ENCODE measurements around the gene RGS7BP.

RGS7BP gene

GRCh38 chr5:64603676-64604075 lies 97.9 kb downstream of the RGS7BP start:
- no peak overlapping the region for H4K91ac ChIP-seq (ENCODE audit: low read length)
- no peak overlapping the region for H4K8ac ChIP-seq (ENCODE audit: low read length)
- H3K4me2 ChIP-seq (ENCODE audit: low read length, poor library complexity, severe bottlenecking) = no peak overlapping the region
- H3K79me1 ChIP-seq (replicated peaks; ENCODE audit: low read length, poor library complexity, severe bottlenecking) = no peaks in the 10 kb centered on the region
- H2AK5ac ChIP-seq (ENCODE audit: low read length, severe bottlenecking) = no peak overlapping the region
- H3K23ac ChIP-seq (ENCODE audit: low read length in 2 of 2) = no peak overlapping the region
- no peak overlapping the region for H3K4me3 ChIP-seq (ENCODE audit: insufficient read depth in 1 of 2, low read depth in 1 of 2, low read length in 2 of 2)
- no peak overlapping the region for H3K18ac ChIP-seq (ENCODE audit: low read depth in 1 of 2, low read length in 2 of 2)
- H2BK12ac ChIP-seq (ENCODE audit: low read length in 2 of 2) = no peak overlapping the region
- DNase-seq = peak; percentile 33
- no peak overlapping the region for H2BK15ac ChIP-seq (ENCODE audit: low read depth, poor library complexity, severe bottlenecking)
- no peak overlapping the region for H3K4ac ChIP-seq (ENCODE audit: low read depth in 1 of 2, low read length in 2 of 2)
- H2AFZ ChIP-seq (ENCODE audit: low read depth, low read length) = no peak overlapping the region
- no peaks in the 10 kb centered on the region for H3K36me3 ChIP-seq (ENCODE audit: control insufficient read depth in 1 of 2, insufficient read depth in 2 of 2, low read depth in 1 of 2, low read length in 2 of 2)
- no peak overlapping the region for H2BK120ac ChIP-seq (ENCODE audit: low read depth, low read length)
- no peak overlapping the region for H3K14ac ChIP-seq (ENCODE audit: low read length in 2 of 2)
- WGBS = 68% methylated on average over 4 of the region's 4 CpGs
- no peak overlapping the region for H2BK5ac ChIP-seq (ENCODE audit: low read depth, low read length, poor library complexity, severe bottlenecking)
- H3K27me3 ChIP-seq (ENCODE audit: control insufficient read depth in 1 of 2, insufficient read depth in 1 of 2, low read length in 2 of 2) = peaks cover 29 to 52% of the 10 kb centered on the region in 2 experiments
- H3K4me1 ChIP-seq (ENCODE audit: control insufficient read depth, insufficient read depth, low read depth, low read length) = no peaks in the 10 kb centered on the region
- H3K9ac ChIP-seq (ENCODE audit: low read length) = no peak overlapping the region
- H3K9me3 ChIP-seq (ENCODE audit: control insufficient read depth, low read length) = no peaks in the 10 kb centered on the region
- H3K27ac ChIP-seq (ENCODE audit: low read length, poor library complexity, severe bottlenecking) = no peak overlapping the region

GRCh38 chr5:64606926-64607325 lies 101.1 kb downstream of the RGS7BP start:
- H2BK12ac ChIP-seq (ENCODE audit: low read length in 2 of 2) = no peak overlapping the region
- WGBS = no CpG with 5 or more reads among the region's 1 CpG
- H4K91ac ChIP-seq (ENCODE audit: low read length) = no peak overlapping the region
- H3K79me1 ChIP-seq (replicated peaks; ENCODE audit: low read length, poor library complexity, severe bottlenecking) = no peaks in the 10 kb centered on the region
- H2BK5ac ChIP-seq (ENCODE audit: low read depth, low read length, poor library complexity, severe bottlenecking) = no peak overlapping the region
- no peak overlapping the region for H3K18ac ChIP-seq (ENCODE audit: low read depth in 1 of 2, low read length in 2 of 2)
- no peak overlapping the region for H3K4me2 ChIP-seq (ENCODE audit: low read length, poor library complexity, severe bottlenecking)
- H3K27me3 ChIP-seq (ENCODE audit: control insufficient read depth in 1 of 2, insufficient read depth in 1 of 2, low read length in 2 of 2) = peaks cover 24 to 44% of the 10 kb centered on the region in 2 experiments
- DNase-seq = no peak
- no peak overlapping the region for H3K4me3 ChIP-seq (ENCODE audit: insufficient read depth in 1 of 2, low read depth in 1 of 2, low read length in 2 of 2)
- no peak overlapping the region for H2BK120ac ChIP-seq (ENCODE audit: low read depth, low read length)
- H4K8ac ChIP-seq (ENCODE audit: low read length) = no peak overlapping the region
- no peak overlapping the region for H3K4ac ChIP-seq (ENCODE audit: low read depth in 1 of 2, low read length in 2 of 2)
- H3K23ac ChIP-seq (ENCODE audit: low read length in 2 of 2) = no peak overlapping the region
- no peaks in the 10 kb centered on the region for H3K36me3 ChIP-seq (ENCODE audit: control insufficient read depth in 1 of 2, insufficient read depth in 2 of 2, low read depth in 1 of 2, low read length in 2 of 2)
- no peak overlapping the region for H2AFZ ChIP-seq (ENCODE audit: low read depth, low read length)
- H2AK5ac ChIP-seq (ENCODE audit: low read length, severe bottlenecking) = no peak overlapping the region
- no peak overlapping the region for H3K9ac ChIP-seq (ENCODE audit: low read length)
- no peak overlapping the region for H3K14ac ChIP-seq (ENCODE audit: low read length in 2 of 2)
- no peaks in the 10 kb centered on the region for H3K4me1 ChIP-seq (ENCODE audit: control insufficient read depth, insufficient read depth, low read depth, low read length)
- no peaks in the 10 kb centered on the region for H3K9me3 ChIP-seq (ENCODE audit: control insufficient read depth, low read length)
- H3K27ac ChIP-seq (ENCODE audit: low read length, poor library complexity, severe bottlenecking) = no peak overlapping the region
- no peak overlapping the region for H2BK15ac ChIP-seq (ENCODE audit: low read depth, poor library complexity, severe bottlenecking)

- H3K27me3 ChIP-seq (ENCODE audit: control insufficient read depth in 1 of 2, insufficient read depth in 1 of 2, low read length in 2 of 2) = peaks cover 10 to 45% of the 10 kb centered on the region in 2 experiments
- H3K14ac ChIP-seq (ENCODE audit: low read length in 2 of 2) = no peak overlapping the region
- H3K9me3 ChIP-seq (ENCODE audit: control insufficient read depth, low read length) = no peaks in the 10 kb centered on the region
- H3K4me1 ChIP-seq (ENCODE audit: control insufficient read depth, insufficient read depth, low read depth, low read length) = no peaks in the 10 kb centered on the region
- H3K4me3 ChIP-seq (ENCODE audit: insufficient read depth in 1 of 2, low read depth in 1 of 2, low read length in 2 of 2) = no peak overlapping the region
- no peaks in the 10 kb centered on the region for H3K36me3 ChIP-seq (ENCODE audit: control insufficient read depth in 1 of 2, insufficient read depth in 2 of 2, low read depth in 1 of 2, low read length in 2 of 2)
- H3K4ac ChIP-seq (ENCODE audit: low read depth in 1 of 2, low read length in 2 of 2) = no peak overlapping the region
- H2BK15ac ChIP-seq (ENCODE audit: low read depth, poor library complexity, severe bottlenecking) = no peak overlapping the region
- no peak overlapping the region for H3K23ac ChIP-seq (ENCODE audit: low read length in 2 of 2)
- H2AFZ ChIP-seq (ENCODE audit: low read depth, low read length) = no peak overlapping the region
- H2BK12ac ChIP-seq (ENCODE audit: low read length in 2 of 2) = no peak overlapping the region
- peak; percentile 69 for DNase-seq
- H3K4me2 ChIP-seq (ENCODE audit: low read length, poor library complexity, severe bottlenecking) = no peak overlapping the region
- H4K8ac ChIP-seq (ENCODE audit: low read length) = no peak overlapping the region
- H2BK5ac ChIP-seq (ENCODE audit: low read depth, low read length, poor library complexity, severe bottlenecking) = no peak overlapping the region
- H3K27ac ChIP-seq (ENCODE audit: low read length, poor library complexity, severe bottlenecking) = no peak overlapping the region
- WGBS = 22% methylated on average over 4 of the region's 5 CpGs
- H3K9ac ChIP-seq (ENCODE audit: low read length) = no peak overlapping the region
- H3K79me1 ChIP-seq (replicated peaks; ENCODE audit: low read length, poor library complexity, severe bottlenecking) = no peaks in the 10 kb centered on the region
- H2BK120ac ChIP-seq (ENCODE audit: low read depth, low read length) = no peak overlapping the region
- H2AK5ac ChIP-seq (ENCODE audit: low read length, severe bottlenecking) = no peak overlapping the region
- no peak overlapping the region for H4K91ac ChIP-seq (ENCODE audit: low read length)
- H3K18ac ChIP-seq (ENCODE audit: low read depth in 1 of 2, low read length in 2 of 2) = no peak overlapping the region
Measured at GRCh38 chr5:64612344-64612961, 106.6 kb downstream of the RGS7BP start.

- no CpG with 5 or more reads among the region's 3 CpGs for WGBS
- no peak overlapping the region for H4K8ac ChIP-seq (ENCODE audit: low read length)
- no peak overlapping the region for H2BK120ac ChIP-seq (ENCODE audit: low read depth, low read length)
- no peaks in the 10 kb centered on the region for H3K4me1 ChIP-seq (ENCODE audit: control insufficient read depth, insufficient read depth, low read depth, low read length)
- no peaks in the 10 kb centered on the region for H3K9me3 ChIP-seq (ENCODE audit: control insufficient read depth, low read length)
- no peak for DNase-seq
- no peak overlapping the region for H3K9ac ChIP-seq (ENCODE audit: low read length)
- no peak overlapping the region for H3K4me3 ChIP-seq (ENCODE audit: insufficient read depth in 1 of 2, low read depth in 1 of 2, low read length in 2 of 2)
- no peak overlapping the region for H2AFZ ChIP-seq (ENCODE audit: low read depth, low read length)
- H3K36me3 ChIP-seq (ENCODE audit: control insufficient read depth in 1 of 2, insufficient read depth in 2 of 2, low read depth in 1 of 2, low read length in 2 of 2) = no peaks in the 10 kb centered on the region
- H3K4me2 ChIP-seq (ENCODE audit: low read length, poor library complexity, severe bottlenecking) = no peak overlapping the region
- H3K4ac ChIP-seq (ENCODE audit: low read depth in 1 of 2, low read length in 2 of 2) = no peak overlapping the region
- H2BK15ac ChIP-seq (ENCODE audit: low read depth, poor library complexity, severe bottlenecking) = no peak overlapping the region
- H3K79me1 ChIP-seq (replicated peaks; ENCODE audit: low read length, poor library complexity, severe bottlenecking) = no peaks in the 10 kb centered on the region
- H3K23ac ChIP-seq (ENCODE audit: low read length in 2 of 2) = no peak overlapping the region
- peak overlapping the region; percentile 50 for H3K27ac ChIP-seq (ENCODE audit: low read length, poor library complexity, severe bottlenecking)
- no peak overlapping the region for H2BK12ac ChIP-seq (ENCODE audit: low read length in 2 of 2)
- no peak overlapping the region for H3K14ac ChIP-seq (ENCODE audit: low read length in 2 of 2)
- H2BK5ac ChIP-seq (ENCODE audit: low read depth, low read length, poor library complexity, severe bottlenecking) = no peak overlapping the region
- no peak overlapping the region for H3K18ac ChIP-seq (ENCODE audit: low read depth in 1 of 2, low read length in 2 of 2)
- peaks cover 0 to 22% of the 10 kb centered on the region in 2 experiments for H3K27me3 ChIP-seq (ENCODE audit: control insufficient read depth in 1 of 2, insufficient read depth in 1 of 2, low read length in 2 of 2)
- no peak overlapping the region for H4K91ac ChIP-seq (ENCODE audit: low read length)
- H2AK5ac ChIP-seq (ENCODE audit: low read length, severe bottlenecking) = no peak overlapping the region
Measured at GRCh38 chr5:64615895-64616294, 110.1 kb downstream of the RGS7BP start.

Measured in mesenchymal stem cell (in vitro differentiated cells and primary cell).